HG02943 (cell line): Measurements from ENCODE around the gene LACTB.
"Not testable (repeated sequence)": the region's sequence is repeated elsewhere in the genome, so short reads cannot be mapped to it uniquely, and the experiment has no call there.

Experiments used
- ATAC-seq: cut with Tn5 transposase; IDR thresholded peaks from one replicate; pipeline ENCODE4 v1.9.1; 2021; ENCODE audit warnings: mild to moderate bottlenecking, low read depth, moderate library complexity; ENCODE audit not compliant: unreplicated experiment

LACTB gene

DNA sequence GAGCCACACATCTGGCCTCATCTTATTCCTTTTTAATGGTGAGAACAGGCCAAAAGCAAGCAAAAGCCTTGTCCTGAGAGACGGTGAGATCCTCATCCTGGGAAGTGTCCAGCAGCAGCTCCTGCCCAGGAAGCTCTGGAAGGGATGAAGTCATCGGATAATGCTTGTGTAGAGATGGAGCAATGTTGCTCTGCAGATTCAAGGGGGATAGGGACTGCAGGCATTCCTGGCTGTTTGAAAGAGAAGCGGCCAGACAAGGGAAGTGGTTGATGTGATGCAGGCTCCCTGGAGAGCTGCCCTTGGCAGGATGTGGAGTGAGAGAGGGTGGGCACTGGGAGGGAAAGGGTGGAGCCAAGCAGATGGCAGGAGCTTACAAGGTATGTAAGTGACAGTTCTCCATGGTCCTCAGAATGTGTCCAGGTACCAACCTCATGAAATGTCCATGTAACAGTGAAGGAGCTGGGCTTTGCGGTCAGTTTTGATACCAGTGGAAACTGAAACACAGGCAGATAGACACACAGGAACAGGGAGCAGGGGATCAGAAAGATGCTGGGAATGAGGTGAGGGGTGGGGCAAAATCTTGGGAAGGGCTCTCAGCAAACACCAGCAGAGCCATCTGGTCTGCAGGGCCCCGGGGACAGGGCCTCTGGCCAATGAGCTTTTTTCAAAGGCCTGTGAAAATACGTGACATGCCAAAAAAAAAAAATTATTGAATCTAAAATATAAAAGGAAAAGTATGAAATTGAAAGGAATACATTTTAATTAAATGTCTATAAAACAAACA lies 32.2 kb upstream of the LACTB start:
- ATAC-seq: no peak

DNA sequence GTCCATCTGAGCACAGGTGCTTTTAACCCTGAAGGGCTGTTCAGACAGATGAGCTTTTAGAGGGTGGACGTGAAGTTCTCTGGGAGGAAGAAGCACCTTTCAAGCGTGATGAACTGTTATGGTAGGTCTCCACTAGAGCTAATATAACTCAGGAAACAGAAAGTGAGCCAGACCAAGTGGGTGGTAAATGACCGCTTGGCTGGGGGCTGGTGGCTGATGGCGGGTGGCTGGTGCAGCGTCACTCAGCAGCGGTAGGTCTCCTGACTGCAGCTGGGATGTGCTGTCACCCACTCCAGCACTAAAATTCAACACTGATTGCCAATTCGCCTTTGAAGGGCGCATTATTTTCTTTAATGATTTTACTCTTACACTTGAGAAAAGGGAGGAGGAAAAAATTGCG lies 31.2 kb upstream of the LACTB start:
- ATAC-seq: no peak

DNA sequence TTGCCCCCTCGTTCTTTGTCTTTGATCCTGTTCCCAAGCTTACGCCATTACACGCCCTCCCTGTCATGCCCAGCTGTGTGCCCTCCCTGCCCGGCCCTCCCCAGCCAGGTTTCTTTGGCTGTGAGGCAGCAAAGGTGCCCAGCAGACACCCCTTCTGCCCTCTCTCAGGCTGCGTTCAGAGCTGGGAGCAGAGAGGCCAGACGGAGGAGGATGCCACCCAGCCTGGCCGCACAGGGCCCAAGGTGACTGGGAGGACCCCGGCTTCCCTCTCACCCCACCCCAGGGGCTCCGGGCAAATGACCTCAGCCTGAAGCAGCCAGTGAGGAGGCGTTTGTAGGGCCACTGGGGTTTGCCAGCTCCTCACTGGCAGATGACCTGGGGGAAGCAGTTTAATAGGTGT lies 30.8 kb upstream of the LACTB start:
- no peak for ATAC-seq

DNA sequence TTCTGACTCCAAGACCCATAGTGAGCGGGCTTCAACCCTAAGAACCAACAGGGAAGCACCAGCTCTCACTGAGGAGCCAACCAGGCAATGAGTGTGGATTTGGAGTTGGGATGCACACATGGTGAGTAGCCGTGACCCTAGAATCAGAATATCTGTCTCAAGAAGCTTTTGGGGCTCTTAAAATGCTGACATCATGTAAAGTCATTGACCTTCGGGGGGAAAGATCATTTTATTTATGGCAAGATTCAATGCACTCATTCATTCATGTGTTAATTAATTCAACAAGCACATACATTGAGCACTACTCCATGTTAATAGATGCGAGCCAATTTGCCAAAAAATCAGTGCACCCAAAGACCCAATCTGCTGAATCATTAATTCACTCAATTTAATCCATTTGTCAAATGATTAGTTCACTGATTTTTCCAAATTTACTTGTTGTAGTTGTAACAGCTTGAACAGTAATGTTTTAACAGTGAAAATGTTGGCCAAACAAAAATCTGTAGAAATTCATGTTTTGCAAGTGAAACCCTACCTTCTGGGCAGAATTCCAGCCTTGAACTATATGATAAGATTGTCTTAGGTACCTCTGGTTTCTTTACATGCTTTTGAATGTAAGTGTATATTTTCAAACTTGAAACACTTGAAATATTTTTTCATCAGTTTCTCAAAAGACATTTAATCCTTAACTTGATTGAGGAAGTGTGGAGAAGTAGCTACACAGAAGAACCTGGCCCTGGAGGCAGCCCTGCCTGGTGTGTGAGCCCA lies 29.8 kb upstream of the LACTB start:
- ATAC-seq: no peak

DNA sequence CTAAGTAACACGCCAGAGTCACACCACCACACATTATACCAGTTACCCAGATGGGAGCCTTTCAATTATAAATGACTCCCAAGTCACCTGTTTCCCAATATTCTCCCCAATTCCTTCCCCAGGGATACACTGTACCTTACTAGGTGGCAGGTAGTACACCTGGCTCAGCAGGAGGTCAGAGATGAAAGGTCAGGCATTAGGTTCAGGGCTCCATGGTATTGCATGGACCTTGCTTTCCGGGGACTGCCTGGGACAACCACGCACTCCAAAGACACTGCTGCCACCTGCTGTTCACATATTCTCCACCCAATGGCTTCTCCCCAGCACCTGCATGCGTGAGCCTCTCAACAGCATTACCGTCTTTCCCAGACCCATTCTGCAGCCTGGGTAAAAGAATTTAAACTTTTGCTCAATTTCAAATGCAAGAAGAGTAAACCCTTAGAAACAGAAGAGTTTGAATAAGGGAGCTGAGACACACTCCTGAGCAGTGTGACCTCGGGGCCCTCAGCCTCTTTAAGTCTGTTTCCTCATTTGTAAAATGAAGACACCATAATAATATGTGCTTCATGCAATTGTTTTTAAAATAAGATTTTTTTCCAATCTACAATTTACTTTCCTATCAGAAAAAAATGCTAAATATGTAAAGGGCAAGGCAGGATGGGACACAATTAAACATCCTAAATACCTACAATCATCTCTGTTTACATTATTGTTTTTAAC lies 28.0 kb upstream of the LACTB start:
- ATAC-seq: no peak

DNA sequence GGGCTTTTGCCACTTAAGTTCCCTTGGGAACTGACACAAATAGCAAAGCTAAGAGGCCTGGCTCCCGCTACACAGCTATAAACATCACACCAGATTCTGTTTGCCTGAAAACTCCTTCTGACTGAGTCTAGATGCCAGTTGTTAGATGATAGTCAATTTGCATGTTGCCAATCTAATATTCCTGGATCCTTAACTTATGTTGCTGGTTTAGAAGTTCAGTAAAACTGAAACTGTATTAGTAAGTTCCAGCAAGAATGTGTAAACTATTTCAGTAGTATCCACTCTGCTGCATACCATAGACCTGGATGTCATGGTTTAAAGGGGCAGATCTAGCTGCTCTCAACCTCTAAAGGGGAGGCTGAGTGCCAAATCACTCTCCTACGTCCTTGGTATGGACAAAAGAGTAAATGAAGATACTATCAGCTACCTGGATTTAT lies 27.1 kb upstream of the LACTB start:
- ATAC-seq: no peak

DNA sequence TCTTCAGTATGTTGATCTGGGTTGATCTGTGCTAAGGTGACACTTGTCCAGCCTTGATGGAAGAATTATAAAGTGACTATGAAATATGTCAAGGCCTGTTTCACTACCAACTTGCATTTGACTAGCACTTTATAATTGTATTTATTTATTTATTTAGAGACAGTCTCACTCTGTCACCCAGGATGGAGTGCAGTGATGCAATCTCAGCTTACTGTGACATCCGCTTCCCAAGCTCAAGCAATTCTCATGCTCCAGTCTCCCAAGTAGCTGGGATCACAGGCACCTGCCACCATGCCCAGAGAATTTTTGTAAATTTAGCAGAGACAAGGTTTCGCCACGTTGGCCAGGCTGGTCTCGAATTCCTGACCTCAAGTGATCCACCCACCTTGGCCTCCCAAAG lies 25.5 kb upstream of the LACTB start:
- ATAC-seq: no peak

DNA sequence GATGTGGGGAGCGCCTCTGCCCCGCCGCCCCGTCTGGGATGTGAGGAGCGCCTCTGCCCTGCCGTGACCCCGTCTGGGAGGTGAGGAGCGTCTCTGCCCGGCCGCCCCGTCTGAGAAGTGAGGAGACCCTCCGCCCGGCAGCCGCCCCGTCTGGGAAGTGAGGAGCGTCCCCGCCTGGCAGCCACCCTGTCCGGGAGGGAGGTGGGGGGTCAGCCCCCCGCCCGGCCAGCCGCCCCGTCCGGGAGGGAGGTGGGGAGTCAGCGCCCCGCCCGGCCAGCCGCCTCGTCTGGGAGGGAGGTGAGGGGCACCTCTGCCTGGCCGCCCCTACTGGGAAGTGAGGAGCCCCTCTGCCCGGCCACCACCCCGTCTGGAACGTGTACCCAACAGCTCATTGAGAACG lies 22.8 kb upstream of the LACTB start:
- ATAC-seq: not testable (repeated sequence)

DNA sequence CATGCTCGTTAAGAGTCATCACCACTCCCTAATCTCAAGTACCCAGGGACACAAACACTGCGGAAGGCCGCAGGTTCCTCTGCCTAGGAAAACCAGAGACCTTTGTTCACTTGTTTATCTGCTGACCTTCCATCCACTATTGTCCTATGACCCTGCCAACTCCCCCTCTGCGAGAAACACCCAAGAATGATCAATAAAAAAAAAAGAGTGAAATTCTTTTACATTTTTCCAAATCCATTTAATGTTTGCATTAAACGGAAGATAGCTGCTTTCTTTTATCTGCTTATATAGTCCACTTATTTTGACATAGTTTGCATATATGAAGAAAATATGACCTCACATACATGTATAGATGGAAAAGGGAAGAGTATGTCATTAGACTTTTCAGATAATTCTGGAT lies 22.1 kb upstream of the LACTB start:
- ATAC-seq: not testable (repeated sequence)

DNA sequence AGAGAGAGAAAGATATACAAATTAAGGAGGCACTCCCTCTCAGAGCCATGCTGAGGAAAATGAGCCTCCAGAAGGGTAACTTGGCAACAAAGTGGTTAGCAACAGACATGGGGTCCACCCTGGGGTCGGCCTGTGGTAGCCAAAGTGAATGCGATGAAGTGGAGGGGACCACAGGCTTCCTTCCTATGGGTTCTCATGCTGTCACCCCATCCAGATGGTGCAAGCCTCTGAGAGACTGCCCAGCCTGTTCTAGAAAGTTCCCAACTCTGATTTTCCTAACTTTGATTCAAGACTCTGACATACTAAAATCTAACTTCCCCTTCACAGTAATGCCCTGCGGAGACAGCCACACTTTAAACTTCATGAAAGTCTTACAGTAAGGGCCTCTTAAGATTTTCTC lies 18.2 kb upstream of the LACTB start:
- ATAC-seq: no peak

DNA sequence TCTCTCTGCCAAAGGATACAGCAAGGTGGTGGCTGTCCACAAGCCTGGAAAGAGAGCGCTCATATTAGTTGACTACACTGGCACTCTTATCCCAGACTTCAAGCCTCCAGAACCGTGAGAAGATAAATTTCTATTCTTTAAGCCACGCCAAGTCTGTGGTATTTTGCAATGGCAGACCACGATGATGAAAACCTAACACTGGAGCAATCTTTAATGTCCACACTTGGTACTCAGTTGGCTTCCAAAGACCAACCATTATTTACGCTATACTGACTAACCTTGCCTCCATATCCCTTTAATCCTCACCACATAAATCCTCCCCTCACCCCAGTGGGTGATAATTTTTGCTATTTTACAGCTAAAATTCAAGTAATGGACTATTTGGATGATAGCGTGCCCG lies 16.9 kb upstream of the LACTB start:
- no peak for ATAC-seq

DNA sequence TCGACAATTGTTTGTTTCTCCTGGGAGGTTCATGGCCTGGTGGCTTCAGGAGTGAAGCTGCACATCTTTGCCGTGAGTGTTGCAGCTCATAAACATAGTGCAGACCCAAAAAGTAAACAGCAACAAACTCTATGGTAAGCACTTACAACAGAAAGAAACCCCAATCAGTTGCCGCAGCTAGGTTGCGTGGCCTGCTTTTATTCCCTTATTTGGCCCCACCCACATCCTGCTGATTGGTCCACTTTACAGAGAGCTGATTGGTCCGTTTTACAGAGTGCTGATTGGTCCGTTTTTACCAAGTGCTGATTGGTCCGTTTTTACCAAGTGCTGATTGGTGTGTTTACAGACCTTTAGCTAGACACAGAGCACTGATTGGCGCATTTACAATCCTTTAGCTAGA lies 16.3 kb upstream of the LACTB start:
- not testable (repeated sequence) for ATAC-seq

DNA sequence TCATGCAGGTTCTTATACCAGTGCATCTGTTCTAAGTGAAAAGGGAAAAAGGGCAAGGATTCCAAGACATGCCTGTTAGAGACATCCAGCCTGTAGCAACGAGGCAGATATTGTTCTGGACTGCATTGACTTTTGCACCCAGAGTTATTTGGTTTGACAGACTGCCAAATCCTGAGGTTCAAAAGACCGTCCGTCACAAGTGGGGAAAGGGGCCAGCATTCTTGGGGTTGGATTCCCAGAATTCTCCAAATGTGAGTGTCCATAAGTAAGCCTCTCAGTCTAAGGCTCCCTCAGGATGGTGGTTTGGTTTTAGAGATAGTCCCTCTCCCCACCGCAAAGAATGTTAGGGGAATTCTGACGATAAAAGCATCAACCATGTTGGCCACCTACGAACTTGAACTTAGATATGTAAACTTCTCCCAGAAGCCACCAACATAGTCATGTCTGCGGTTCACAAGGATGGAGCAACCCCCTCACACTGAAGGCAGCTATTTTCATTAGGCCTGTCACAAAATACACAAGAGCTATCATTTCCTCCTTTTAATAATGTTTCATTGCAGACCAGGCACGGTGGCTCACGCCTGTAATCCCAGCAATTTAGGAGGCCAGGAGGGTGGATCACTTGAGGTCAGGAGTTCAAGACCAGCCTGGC lies 13.6 kb upstream of the LACTB start:
- no peak for ATAC-seq

DNA sequence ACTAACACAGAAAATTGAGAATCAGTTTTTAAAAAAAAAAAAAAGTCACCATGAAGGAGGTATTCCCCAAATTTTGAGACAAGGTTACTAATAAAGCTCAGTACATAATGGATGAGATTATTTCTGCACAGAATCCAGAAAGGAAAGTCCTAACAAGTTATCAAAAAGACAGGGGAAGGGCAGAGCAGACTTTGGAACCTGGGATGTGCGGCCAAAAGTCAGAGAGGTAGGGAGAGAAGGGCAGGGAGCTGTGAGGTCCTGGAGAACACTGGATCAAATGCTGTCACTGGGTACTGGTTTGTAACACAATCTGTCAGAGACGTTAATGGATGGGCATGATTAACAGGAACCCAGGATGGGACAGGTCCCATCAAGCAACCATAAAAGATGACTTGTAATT lies 12.2 kb upstream of the LACTB start:
- no peak for ATAC-seq

DNA sequence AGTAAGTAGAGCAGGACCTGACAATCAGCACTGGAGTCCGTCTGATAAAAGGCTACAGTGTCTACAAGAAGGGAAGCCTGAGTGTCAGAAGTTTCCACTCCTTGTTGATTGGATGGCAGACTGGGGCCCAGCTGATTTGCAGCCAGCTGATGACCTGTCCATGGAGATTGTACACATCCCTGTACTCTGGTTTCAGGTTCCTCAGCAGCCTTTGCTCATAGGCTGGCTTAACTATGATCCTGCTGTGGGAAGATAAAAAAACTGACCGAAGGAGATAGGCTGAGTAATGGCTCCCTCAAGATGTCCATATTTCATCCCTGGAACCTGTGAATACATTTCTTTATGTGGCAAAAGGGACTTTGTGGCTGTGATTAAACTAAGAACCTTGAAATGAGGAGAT lies 11.7 kb upstream of the LACTB start:
- no peak for ATAC-seq

DNA sequence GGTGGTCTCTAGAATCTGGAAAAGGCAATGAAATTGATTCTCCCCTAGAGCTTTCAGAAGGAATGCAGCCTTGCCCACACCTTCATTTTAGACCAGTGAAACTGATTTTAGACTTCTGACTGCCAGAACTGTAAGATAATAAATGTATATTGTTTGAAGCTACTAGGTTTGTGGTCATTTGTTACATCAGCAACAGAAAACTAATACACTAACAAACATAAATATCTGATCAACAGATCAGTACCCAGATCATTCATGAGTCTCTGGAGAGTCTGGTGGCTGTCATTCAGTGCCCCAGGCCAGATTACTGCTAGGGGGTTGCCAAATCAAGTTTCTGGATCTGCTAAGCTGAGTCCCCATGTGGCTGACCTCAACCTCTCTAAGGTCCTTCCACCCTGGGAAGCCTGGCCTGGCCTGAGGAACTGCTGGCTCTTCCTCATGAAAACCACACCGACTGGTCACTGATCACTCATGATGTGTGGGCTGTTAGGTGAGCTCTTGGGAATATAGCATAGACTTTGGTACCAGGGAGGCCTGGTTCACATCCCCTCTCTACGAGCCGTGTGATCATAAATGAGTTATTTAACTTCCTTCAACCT lies 11.1 kb upstream of the LACTB start:
- no peak for ATAC-seq

DNA sequence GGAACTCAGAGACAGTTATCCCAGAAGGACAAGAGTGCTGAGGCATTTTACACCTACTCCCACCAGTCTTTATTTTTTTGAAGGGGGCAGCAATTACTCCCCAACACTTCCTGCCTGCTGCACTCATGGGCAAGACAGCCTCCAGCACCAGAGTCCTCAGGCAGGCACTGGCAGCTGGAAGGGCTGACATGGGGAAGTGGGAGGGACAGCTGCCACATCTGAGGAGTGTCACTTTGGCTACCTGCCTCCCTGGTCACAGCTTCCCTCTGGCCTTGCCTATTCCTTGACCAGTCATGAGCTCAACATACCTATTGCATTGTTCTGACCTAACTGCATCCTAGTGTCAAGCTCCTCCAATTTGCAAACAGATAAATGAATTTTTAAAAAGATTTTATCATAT lies 10.2 kb upstream of the LACTB start:
- no peak for ATAC-seq

DNA sequence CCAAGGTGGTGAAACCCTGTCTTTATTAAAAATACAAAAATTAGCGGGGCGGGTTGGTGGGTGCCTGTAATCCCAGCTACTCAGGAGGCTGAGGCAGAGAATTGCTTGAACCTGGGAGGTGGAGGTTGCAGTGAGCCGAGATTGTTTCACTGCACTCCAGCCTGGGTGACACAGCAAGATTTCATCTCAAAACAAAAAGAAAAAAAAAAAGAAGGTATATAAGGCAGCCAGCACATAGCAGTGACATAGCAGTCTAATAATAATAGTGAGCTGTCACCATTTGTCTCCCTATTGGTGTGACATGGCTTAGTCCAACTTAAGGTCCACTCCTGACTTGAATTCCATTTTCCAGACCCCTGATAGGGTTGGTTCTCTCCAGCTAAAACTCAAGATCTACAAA lies 8.8 kb upstream of the LACTB start:
- no peak for ATAC-seq

DNA sequence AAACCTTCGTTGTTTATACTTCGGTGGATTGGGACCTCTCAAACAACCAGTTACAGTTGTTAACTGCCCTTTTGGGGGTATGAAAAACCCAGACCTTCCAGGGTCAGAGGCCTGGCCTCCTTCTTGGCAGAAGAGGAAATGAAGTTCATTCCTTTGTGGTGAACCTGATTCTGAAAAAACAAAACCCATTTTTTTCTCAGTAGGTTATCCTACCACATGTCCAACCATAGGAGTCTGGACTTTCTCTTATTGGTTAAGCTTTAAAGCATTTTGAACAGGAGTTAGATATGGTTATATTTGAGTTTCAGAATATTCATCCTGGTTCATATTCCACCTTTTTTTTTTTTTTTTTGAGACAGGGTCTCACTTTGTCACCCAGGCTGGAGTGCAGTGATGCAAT lies 7.2 kb upstream of the LACTB start:
- no peak for ATAC-seq

DNA sequence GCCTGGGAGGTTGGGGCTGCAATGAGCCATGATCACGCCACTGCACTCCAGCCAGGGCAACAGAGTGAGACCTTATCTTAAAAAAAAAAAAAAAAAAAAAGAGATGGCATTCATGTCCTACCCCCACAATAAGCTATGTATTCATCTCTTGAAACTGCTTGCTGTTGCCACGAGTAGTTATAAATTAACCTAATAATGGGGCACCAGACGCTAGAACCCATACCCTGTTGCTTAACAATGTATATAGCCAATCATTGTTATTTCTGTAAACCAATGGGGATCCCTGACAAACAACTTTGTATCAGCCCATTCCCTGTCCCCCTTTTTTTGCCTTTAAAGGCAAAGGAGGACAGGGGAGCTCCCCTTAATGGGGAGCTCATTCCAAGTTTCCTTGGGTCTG lies 2.8 kb upstream of the LACTB start:
- no peak for ATAC-seq
